T-helper 1 cell (primary cell): ENCODE data around the gene RNF214.
"Not testable (repeated sequence)": the region's sequence is repeated elsewhere in the genome, so short reads cannot be mapped to it uniquely, and the experiment has no call there.

Experiments
- DNase-seq, 5 donors: peaks; one replicate each; pipeline ENCODE4 v3.0.0-alpha.2; 2012 to 2020

RNF214 gene

GRCh38 chr11:117232911-117233409, 489 bp downstream of the RNF214 start:
- no peak for DNase-seq

GRCh38 chr11:117238221-117238620, 5.8 kb downstream of the RNF214 start:
- DNase-seq = no peak

GRCh38 chr11:117239295-117239694, 6.8 kb downstream of the RNF214 start:
- DNase-seq = no peak

GRCh38 chr11:117248341-117248740, 15.9 kb downstream of the RNF214 start:
- no peak for DNase-seq

GRCh38 chr11:117249571-117249970, 17.1 kb downstream of the RNF214 start:
- DNase-seq = no peak

- no peak for DNase-seq
Measured at GRCh38 chr11:117251506-117251905, 19.0 kb downstream of the RNF214 start.

- no peak for DNase-seq
Measured at GRCh38 chr11:117255966-117256365, 23.5 kb downstream of the RNF214 start.

- DNase-seq = no peak
Measured at GRCh38 chr11:117256573-117256972, 24.1 kb downstream of the RNF214 start.

- no peak for DNase-seq
Measured at GRCh38 chr11:117258576-117258975, 26.1 kb downstream of the RNF214 start.

- DNase-seq = no peak
Measured at GRCh38 chr11:117259417-117259816, 26.9 kb downstream of the RNF214 start.

GRCh38 chr11:117264624-117265323, 32.3 kb downstream of the RNF214 start:
- not testable (repeated sequence) for DNase-seq

GRCh38 chr11:117265745-117266144, 33.3 kb downstream of the RNF214 start:
- DNase-seq = no peak

GRCh38 chr11:117269856-117270255, 37.4 kb downstream of the RNF214 start:
- DNase-seq = no peak

- DNase-seq = no peak
Measured at GRCh38 chr11:117271208-117271607, 38.7 kb downstream of the RNF214 start.

GRCh38 chr11:117272175-117272574, 39.7 kb downstream of the RNF214 start:
- DNase-seq = not testable (repeated sequence)

GRCh38 chr11:117273550-117274289, 41.2 kb downstream of the RNF214 start:
- no peak for DNase-seq

GRCh38 chr11:117278347-117278746, 45.9 kb downstream of the RNF214 start:
- DNase-seq = no peak

GRCh38 chr11:117279711-117280376, 47.4 kb downstream of the RNF214 start:
- peak in 1 of 5 donors; percentile 66 for DNase-seq

GRCh38 chr11:117281159-117281558, 48.7 kb downstream of the RNF214 start:
- DNase-seq = no peak

- no peak for DNase-seq
Measured at GRCh38 chr11:117281869-117282268, 49.4 kb downstream of the RNF214 start.

- no peak for DNase-seq
Measured at GRCh38 chr11:117282956-117283355, 50.5 kb downstream of the RNF214 start.

- DNase-seq = no peak
Measured at GRCh38 chr11:117284053-117284452, 51.6 kb downstream of the RNF214 start.

GRCh38 chr11:117286588-117286987, 54.1 kb downstream of the RNF214 start:
- no peak for DNase-seq

GRCh38 chr11:117287668-117288067, 55.2 kb downstream of the RNF214 start:
- DNase-seq = no peak
